Fibroblast of lung (primary cell): ENCODE data around the gene GRK5. TPM values are rescaled to one million over a fixed set of nuclear protein-coding genes. Genes with fewer than 3 reads are reported as not detected.

Experiments
- DNase-seq, 2 donors: peaks; one replicate each; pipeline versions ENCODE4 v3.0.0 to v3.0.0-alpha.2; 2010; ENCODE audit warnings: low read depth in 2 of 2
- H2AFZ ChIP-seq: 2 replicates; pipeline ENCODE4 v1.5.1; 2012; ENCODE audit warnings: low read length, control low read depth, inconsistent platforms
- H3K27ac ChIP-seq: 2 replicates; pipeline ENCODE4 v1.5.1; 2011; ENCODE audit warnings: low read length, control low read depth; ENCODE audit not compliant: insufficient read depth
- H3K27me3 ChIP-seq: 2 replicates; pipeline ENCODE4 v1.5.1; 2011; ENCODE audit warnings: mild to moderate bottlenecking, low read length; ENCODE audit not compliant: control insufficient read depth, insufficient read depth
- H3K36me3 ChIP-seq: 2 replicates; pipeline ENCODE4 v1.5.1; 2011; ENCODE audit warnings: low read length; ENCODE audit not compliant: control insufficient read depth, insufficient read depth
- H3K4me1 ChIP-seq: 2 replicates; pipeline ENCODE4 v1.5.1; 2011; ENCODE audit warnings: low read length; ENCODE audit not compliant: control insufficient read depth, insufficient read depth; ENCODE audit errors: extremely low read depth
- H3K4me2 ChIP-seq: 2 replicates; pipeline ENCODE4 v1.5.1; 2011; ENCODE audit warnings: low read length, control low read depth; ENCODE audit not compliant: insufficient read depth; ENCODE audit errors: extremely low read depth
- H3K4me3 ChIP-seq, 4 experiments: fragments of 200-600 bp in 1 of 4; sonication (generic) in 1 of 4; replicated peaks in 1 of 4; 2 replicates each; pipeline ENCODE4 v1.5.1; 2011 to 2016; ENCODE audit warnings: low read length in 4 of 4, low read depth in 3 of 4, mild to moderate bottlenecking in 3 of 4, control low read depth in 2 of 4, inconsistent platforms in 1 of 4, mixed read lengths in 1 of 4; ENCODE audit not compliant: insufficient read depth in 1 of 4; ENCODE audit errors: control extremely low read depth in 1 of 4
- H3K79me2 ChIP-seq: 2 replicates; pipeline ENCODE4 v1.5.1; 2012; ENCODE audit warnings: mild to moderate bottlenecking, low read length, inconsistent platforms; ENCODE audit not compliant: control insufficient read depth, insufficient read depth
- H3K9ac ChIP-seq: 2 replicates; pipeline ENCODE4 v1.5.1; 2011; ENCODE audit warnings: mild to moderate bottlenecking, low read length, control low read depth; ENCODE audit not compliant: insufficient read depth
- H3K9me3 ChIP-seq: 2 replicates; pipeline ENCODE4 v1.5.1; 2012; ENCODE audit warnings: low read depth, low read length; ENCODE audit not compliant: control insufficient read depth, insufficient read depth
- H4K20me1 ChIP-seq: 2 replicates; pipeline ENCODE4 v1.5.1; 2011; ENCODE audit warnings: low read length; ENCODE audit not compliant: control insufficient read depth, insufficient read depth; ENCODE audit errors: extremely low read depth
- EZH2 ChIP-seq: IDR thresholded peaks from 2 replicates; pipeline ENCODE4 v1.5.1; 2012; ENCODE audit warnings: low read length, control low read depth, mild to moderate bottlenecking; ENCODE audit errors: missing control alignments
- polyA plus RNA-seq, 2 donors: library from polyadenylated mRNA; depleted of rRNA in 1 of 2; stranded (reverse) in 1 of 2; unstranded in 1 of 2; fragments of >200 nt; gene quantifications; 2 replicates each; pipeline ENCODE4 v1.2.1, GENCODE V29; 2011 to 2012; ENCODE audit warnings: missing spikeins in 1 of 2
- total RNA-seq: library from RNA; depleted of rRNA; stranded (reverse); fragments of >200 nt; gene quantifications from 2 replicates; pipeline ENCODE4 v1.2.1, GENCODE V29; 2014
- TF ChIP-seq, protein P1 (sequence below), 2 donors: IDR thresholded peaks in 1 of 2; conservative IDR thresholded peaks in 1 of 2; 1 replicate in 1 of 2; 2 replicates in 1 of 2; pipeline ENCODE4 v1.5.1; 2011 to 2012; ENCODE audit warnings: low read length in 2 of 2, control low read depth in 1 of 2, inconsistent platforms in 1 of 2, low read depth in 1 of 2, mild to moderate bottlenecking in 1 of 2

The GRK5 gene
- total and polyA plus RNA-seq, 2 donors (not counting 1 experiment from before 2014, with no cell fraction given), result 24.1 to 90.3 TPM

GRCh38 chr10:119477444-119477843 lies 270.1 kb downstream of the GRK5 start:
- Histone ChIP-seq H2AFZ (no peak overlapping the region), H3K27ac (no peak overlapping the region), H3K79me2 (no peaks in the 10 kb centered on the region), H3K4me2 (no peak overlapping the region), H4K20me1 (no peaks in the 10 kb centered on the region), H3K4me1 (no peaks in the 10 kb centered on the region), H3K4me3 (no peak overlapping the region), H3K9me3 (no peaks in the 10 kb centered on the region), H3K36me3 (no peaks in the 10 kb centered on the region), H3K27me3 (peaks cover 35% of the 10 kb centered on the region), H3K9ac (no peak overlapping the region)
- TF ChIP-seq, protein P1, sequence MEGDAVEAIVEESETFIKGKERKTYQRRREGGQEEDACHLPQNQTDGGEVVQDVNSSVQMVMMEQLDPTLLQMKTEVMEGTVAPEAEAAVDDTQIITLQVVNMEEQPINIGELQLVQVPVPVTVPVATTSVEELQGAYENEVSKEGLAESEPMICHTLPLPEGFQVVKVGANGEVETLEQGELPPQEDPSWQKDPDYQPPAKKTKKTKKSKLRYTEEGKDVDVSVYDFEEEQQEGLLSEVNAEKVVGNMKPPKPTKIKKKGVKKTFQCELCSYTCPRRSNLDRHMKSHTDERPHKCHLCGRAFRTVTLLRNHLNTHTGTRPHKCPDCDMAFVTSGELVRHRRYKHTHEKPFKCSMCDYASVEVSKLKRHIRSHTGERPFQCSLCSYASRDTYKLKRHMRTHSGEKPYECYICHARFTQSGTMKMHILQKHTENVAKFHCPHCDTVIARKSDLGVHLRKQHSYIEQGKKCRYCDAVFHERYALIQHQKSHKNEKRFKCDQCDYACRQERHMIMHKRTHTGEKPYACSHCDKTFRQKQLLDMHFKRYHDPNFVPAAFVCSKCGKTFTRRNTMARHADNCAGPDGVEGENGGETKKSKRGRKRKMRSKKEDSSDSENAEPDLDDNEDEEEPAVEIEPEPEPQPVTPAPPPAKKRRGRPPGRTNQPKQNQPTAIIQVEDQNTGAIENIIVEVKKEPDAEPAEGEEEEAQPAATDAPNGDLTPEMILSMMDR (conservative IDR thresholded peaks at IDR 0.05 in 1 of 2, IDR thresholded peaks at IDR 0.05 in 1 of 2; ENCODE audit: low read depth in 1 of 2, low read length in 2 of 2), result no peak
- no peak for TF ChIP-seq EZH2
- no peak for DNase-seq

GRCh38 chr10:119478111-119478802 lies 270.9 kb downstream of the GRK5 start:
- H3K9me3 ChIP-seq, result no peaks in the 10 kb centered on the region
- no peak for DNase-seq
- H3K4me3 ChIP-seq, result no peak overlapping the region
- no peak overlapping the region for H2AFZ ChIP-seq
- H3K79me2 ChIP-seq, result no peaks in the 10 kb centered on the region
- H3K27me3 ChIP-seq, result peaks cover 34% of the 10 kb centered on the region
- H3K36me3 ChIP-seq, result no peaks in the 10 kb centered on the region
- TF ChIP-seq, protein P1 (conservative IDR thresholded peaks at IDR 0.05 in 1 of 2, IDR thresholded peaks at IDR 0.05 in 1 of 2; ENCODE audit: low read depth in 1 of 2, low read length in 2 of 2), result no peak
- no peak for TF ChIP-seq EZH2
- H3K27ac ChIP-seq, result no peak overlapping the region
- H3K4me1 ChIP-seq, result no peaks in the 10 kb centered on the region
- no peak overlapping the region for H3K9ac ChIP-seq
- H3K4me2 ChIP-seq, result no peak overlapping the region
- H4K20me1 ChIP-seq, result no peaks in the 10 kb centered on the region

DNA sequence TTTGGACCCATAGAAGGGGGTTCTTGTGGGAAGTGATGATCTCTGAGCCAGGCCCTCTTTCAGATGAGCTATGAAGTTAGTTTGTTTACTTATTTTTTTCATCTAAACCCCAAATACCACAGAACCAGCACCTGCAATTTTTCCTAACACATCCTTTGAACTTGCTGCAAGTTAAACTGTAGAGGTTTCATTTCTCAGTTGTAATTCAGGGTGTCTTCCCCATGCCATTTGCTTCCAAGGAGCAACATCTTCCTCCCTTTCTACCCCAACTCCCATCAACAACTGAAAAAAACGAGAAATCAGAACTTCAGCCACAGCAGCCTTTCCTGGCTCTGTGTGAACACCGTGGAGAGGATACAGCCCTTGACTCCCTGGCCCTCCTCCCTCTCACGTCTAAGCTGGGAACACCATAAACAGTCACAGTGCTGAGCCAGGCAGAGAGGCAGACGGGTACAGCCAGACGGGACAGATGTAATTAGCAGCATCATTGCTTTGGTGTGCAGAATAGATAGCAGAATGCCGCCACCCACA lies 271.5 kb downstream of the GRK5 start:
- Histone ChIP-seq H3K4me2 (no peak overlapping the region), H3K79me2 (no peaks in the 10 kb centered on the region), H2AFZ (no peak overlapping the region), H3K27me3 (peaks cover 34% of the 10 kb centered on the region), H4K20me1 (no peaks in the 10 kb centered on the region), H3K27ac (no peak overlapping the region), H3K9ac (no peak overlapping the region), H3K4me3 (no peak overlapping the region), H3K4me1 (no peaks in the 10 kb centered on the region), H3K9me3 (no peaks in the 10 kb centered on the region), H3K36me3 (no peaks in the 10 kb centered on the region)
- DNase-seq, result no peak
- no peak for TF ChIP-seq EZH2
- TF ChIP-seq, protein P1 (conservative IDR thresholded peaks at IDR 0.05 in 1 of 2, IDR thresholded peaks at IDR 0.05 in 1 of 2; ENCODE audit: low read depth in 1 of 2, low read length in 2 of 2), result no peak
